ENCODE measurements around the gene WDR48.

DNA sequence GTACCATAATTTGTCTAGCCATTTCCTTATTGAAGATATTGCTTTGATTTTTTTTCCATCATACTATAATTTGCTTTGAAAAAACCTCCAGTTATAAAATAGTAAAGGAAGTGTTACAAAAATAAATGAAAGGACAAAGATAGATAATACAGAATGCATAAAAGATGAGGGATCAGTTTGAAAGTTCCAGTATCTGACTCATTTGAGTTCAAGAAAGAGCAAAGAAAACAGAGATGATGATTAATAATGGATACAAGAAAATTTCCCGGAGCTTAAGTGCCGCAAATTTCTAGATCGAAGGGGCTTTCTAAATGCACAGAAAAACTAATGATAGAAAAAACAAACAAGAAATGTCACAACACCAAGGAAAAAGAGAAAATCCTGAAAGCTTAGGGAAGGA, 4.3 kb downstream of the WDR48 start:
- TF ChIP-seq POLR2A (IDR thresholded peaks at IDR 0.05), result no peak
- no peak for TF ChIP-seq CTCF (IDR thresholded peaks at IDR 0.05)

Data from suprapubic skin (tissue), 3 donors.